B cell (primary cell): ENCODE results near the gene ETFA.

ENCODE experiments used
- EZH2 ChIP-seq: IDR thresholded peaks from 2 replicates; pipeline ENCODE4 v1.6.1; 2012; ENCODE audit warnings: borderline replicate concordance, low read depth, mild to moderate bottlenecking, moderate library complexity, low read length; ENCODE audit not compliant: insufficient read depth, poor library complexity, severe bottlenecking
- TF ChIP-seq, protein P1 (sequence below): fragments of 200-600 bp; IDR thresholded peaks from one replicate; pipeline ENCODE4 v1.8.0; 2022; ENCODE audit warnings: antibody characterized with exemption, mild to moderate bottlenecking

DNA sequence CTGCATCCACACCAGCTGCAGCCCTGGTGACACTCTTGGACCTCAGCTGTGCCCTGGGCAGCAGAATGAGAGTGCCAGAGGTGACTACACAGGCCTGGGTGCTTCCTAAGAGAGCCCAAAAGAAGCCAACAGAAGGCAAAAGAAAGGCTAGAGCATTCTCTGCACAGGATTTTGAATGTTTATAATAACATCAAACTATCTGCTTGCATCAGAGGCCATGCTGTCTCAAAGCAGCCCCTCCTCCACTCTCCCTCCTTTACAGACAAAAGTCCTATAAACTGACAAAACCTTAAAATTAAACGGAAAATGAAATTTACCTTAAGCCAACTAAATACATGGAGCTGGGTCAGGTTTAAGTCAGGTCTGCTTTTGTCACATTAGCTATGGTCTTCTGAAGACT is 95.6 kb downstream of the ETFA start:
- TF ChIP-seq, protein P1, sequence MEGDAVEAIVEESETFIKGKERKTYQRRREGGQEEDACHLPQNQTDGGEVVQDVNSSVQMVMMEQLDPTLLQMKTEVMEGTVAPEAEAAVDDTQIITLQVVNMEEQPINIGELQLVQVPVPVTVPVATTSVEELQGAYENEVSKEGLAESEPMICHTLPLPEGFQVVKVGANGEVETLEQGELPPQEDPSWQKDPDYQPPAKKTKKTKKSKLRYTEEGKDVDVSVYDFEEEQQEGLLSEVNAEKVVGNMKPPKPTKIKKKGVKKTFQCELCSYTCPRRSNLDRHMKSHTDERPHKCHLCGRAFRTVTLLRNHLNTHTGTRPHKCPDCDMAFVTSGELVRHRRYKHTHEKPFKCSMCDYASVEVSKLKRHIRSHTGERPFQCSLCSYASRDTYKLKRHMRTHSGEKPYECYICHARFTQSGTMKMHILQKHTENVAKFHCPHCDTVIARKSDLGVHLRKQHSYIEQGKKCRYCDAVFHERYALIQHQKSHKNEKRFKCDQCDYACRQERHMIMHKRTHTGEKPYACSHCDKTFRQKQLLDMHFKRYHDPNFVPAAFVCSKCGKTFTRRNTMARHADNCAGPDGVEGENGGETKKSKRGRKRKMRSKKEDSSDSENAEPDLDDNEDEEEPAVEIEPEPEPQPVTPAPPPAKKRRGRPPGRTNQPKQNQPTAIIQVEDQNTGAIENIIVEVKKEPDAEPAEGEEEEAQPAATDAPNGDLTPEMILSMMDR = no peak
- no peak for TF ChIP-seq EZH2
